Mucosa of descending colon (tissue), 3 donors: ENCODE measurements around the gene LRBA. TPM values are rescaled to one million over a fixed set of nuclear protein-coding genes. Genes with fewer than 3 reads are reported as not detected.

ENCODE experiments used
- ATAC-seq: fragments of 200-7000 bp; cut with Tn5 transposase; one replicate; pipeline ENCODE4 v1.9.1; 2020; ENCODE audit warnings: mild to moderate bottlenecking, moderate library complexity
- DNase-seq, 3 donors: peaks; one replicate each; pipeline ENCODE4 v3.0.0-alpha.2; 2020
- H3K36me3 ChIP-seq: fragments of 200-600 bp; one replicate; pipeline ENCODE4 v1.8.0; 2021; ENCODE audit warnings: low read depth, mild to moderate bottlenecking
- H3K4me1 ChIP-seq: fragments of 200-600 bp; one replicate; pipeline ENCODE4 v1.8.0; 2021; ENCODE audit warnings: low read depth, mild to moderate bottlenecking
- H3K4me3 ChIP-seq: fragments of 200-600 bp; one replicate; pipeline ENCODE4 v1.8.0; 2021; ENCODE audit warnings: mild to moderate bottlenecking
- H3K9me3 ChIP-seq: fragments of 200-600 bp; one replicate; pipeline ENCODE4 v1.8.0; 2021; ENCODE audit warnings: mild to moderate bottlenecking
- intact Hi-C, 2 donors: fragments of 100-400 bp; cut with DNase I in 1 of 2; cut with micrococcal nuclease in 1 of 2; formaldehyde crosslinking; loops; one replicate each; pipeline versions ENCODE4 v1.11.0 to v1.11.1; 2022; cut with DNase I, micrococcal nuclease
- total RNA-seq, 3 donors: library from RNA; stranded (reverse); fragmentation: NEBNext Ultra II Directional in 2 of 3; extraction: Animal tissue kit (Norgen Biotek cat#: 25700) in 2 of 3; gene quantifications; one replicate each; pipeline versions ENCODE4 v1.2.1 to v1.2.4, GENCODE V29; 2021 to 2023
- TF ChIP-seq, protein P1 (sequence below): fragments of 200-600 bp; IDR thresholded peaks from one replicate; pipeline ENCODE4 v1.8.0; 2022; ENCODE audit warnings: antibody characterized with exemption, mild to moderate bottlenecking
- donor health status: DM: no; HTN: no; CAD: no; lungs with moderate emphysema.
- donor health status: DM: no; HTN: no; CAD: no.
- donor health status: DM: no; HTN: yes; CAD: no.

LRBA gene
- total RNA-seq, 3 donors from 2014 or later, result 69.8 to 98.4 (median 76.2) TPM

DNA sequence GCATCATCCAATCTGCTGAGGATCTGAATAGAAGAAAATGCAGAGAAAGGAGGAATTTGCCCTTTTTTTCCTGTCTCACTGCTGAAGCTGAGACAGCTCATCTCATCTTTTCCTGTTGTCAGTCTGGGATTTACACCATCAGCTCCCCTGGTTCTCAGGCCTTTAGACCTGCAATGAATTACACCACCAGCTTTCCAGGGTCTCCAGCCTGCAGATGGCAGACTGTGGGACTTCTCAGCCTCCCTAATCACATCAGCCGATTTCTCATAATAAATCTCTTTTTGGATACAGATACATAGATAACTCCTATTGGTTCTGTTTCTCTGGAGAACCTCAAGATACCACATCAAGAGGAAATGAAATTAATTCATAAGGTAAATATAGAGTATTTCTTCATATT lies 567.7 kb downstream of the LRBA start:
- TF ChIP-seq, protein P1, sequence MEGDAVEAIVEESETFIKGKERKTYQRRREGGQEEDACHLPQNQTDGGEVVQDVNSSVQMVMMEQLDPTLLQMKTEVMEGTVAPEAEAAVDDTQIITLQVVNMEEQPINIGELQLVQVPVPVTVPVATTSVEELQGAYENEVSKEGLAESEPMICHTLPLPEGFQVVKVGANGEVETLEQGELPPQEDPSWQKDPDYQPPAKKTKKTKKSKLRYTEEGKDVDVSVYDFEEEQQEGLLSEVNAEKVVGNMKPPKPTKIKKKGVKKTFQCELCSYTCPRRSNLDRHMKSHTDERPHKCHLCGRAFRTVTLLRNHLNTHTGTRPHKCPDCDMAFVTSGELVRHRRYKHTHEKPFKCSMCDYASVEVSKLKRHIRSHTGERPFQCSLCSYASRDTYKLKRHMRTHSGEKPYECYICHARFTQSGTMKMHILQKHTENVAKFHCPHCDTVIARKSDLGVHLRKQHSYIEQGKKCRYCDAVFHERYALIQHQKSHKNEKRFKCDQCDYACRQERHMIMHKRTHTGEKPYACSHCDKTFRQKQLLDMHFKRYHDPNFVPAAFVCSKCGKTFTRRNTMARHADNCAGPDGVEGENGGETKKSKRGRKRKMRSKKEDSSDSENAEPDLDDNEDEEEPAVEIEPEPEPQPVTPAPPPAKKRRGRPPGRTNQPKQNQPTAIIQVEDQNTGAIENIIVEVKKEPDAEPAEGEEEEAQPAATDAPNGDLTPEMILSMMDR, result no peak
- intact Hi-C loops, result no loop called here
- no peak for ATAC-seq
- H3K9me3 ChIP-seq, result no peaks in the 10 kb centered on the region
- no peaks in the 10 kb centered on the region for H3K36me3 ChIP-seq
- H3K4me3 ChIP-seq, result no peak overlapping the region
- no peak for DNase-seq
- no peaks in the 10 kb centered on the region for H3K4me1 ChIP-seq

DNA sequence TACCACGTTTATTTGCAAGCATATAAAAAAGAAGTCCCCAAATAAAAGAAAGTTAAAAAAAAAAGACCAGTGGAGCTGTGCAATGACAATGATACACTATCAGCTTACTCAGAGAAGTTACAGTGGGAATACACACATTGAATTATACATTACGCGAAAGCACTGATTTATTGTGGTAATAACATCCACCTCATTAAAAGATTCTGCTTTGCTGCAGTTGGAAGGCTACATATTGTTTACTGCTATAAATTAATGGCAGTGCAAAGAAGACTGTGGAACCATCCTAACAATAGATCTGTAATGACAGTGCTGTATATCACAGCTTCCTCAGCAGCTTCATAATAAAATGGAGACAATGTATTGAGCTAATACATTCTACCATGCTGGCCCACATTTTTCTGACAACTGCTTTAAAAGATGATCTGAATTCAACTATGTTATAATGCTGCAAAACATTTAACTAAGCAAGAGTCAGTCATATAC lies 575.6 kb downstream of the LRBA start:
- no peak for ATAC-seq
- Histone ChIP-seq H3K4me3 (no peak overlapping the region), H3K4me1 (no peaks in the 10 kb centered on the region), H3K36me3 (no peaks in the 10 kb centered on the region), H3K9me3 (no peaks in the 10 kb centered on the region)
- intact Hi-C loops, result no loop called here
- DNase-seq, result no peak
- TF ChIP-seq, protein P1, result no peak

DNA sequence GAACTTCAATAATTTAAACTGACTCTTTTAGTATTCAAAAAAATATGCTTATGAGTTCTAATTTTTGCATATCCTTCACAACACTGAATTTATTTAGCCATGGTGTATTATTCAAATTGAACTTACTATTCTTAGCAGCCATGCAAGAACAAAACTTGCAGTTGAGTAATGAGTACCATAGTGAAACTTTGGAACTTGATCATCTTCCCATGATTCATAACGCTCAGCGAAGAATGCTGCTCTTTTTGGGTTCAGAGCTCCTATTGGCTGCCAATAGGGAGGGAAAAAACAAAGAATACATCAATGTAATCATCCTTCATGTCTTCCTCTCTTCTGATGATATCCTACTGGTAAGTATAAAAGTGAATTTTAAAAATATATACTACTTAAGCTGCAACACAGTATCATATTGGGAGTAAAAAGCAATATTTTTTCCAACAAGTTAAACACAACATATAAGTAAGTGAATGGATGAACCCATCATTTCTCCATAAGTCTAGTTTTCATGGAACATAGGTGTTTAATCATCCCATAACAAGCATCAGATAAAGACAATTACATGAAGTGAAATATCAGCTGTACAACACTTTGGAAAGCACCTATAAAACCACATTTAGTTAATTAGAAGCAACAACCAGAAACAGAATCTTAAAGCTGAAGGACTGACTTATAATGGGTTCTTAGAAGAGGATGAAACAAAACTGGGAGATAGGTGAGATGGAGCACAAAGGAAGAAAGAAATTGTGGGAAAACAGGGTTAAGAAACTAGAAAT lies 578.3 kb downstream of the LRBA start:
- no peaks in the 10 kb centered on the region for H3K4me1 ChIP-seq
- ATAC-seq (no peak), DNase-seq (no peak)
- TF ChIP-seq, protein P1, result no peak
- H3K4me3 ChIP-seq, result no peak overlapping the region
- no peaks in the 10 kb centered on the region for H3K9me3 ChIP-seq
- H3K36me3 ChIP-seq, result no peaks in the 10 kb centered on the region
- intact Hi-C loops, result no loop called here

DNA sequence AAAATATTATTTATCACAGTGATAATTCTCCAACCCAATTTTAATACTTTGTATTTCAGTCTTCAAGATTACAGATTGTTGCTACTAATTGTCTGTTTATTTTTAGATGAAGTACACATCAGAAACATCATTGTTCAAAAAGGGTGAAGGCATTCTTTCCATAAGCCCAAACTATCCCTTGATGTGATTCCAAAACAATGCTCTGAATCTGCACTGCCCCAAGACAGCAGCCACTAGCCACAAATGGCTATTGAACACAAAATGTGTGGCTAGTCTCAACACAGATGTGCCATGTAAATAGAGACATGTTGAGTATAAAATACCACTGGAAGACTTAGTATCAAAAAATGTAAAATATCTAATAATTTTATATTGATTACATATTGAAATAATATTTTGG lies 583.9 kb downstream of the LRBA start:
- Histone ChIP-seq H3K4me3 (no peak overlapping the region), H3K9me3 (no peaks in the 10 kb centered on the region), H3K36me3 (no peaks in the 10 kb centered on the region), H3K4me1 (no peaks in the 10 kb centered on the region)
- DNase-seq (no peak), ATAC-seq (no peak)
- intact Hi-C loops, result no loop called here
- TF ChIP-seq, protein P1, result no peak

DNA sequence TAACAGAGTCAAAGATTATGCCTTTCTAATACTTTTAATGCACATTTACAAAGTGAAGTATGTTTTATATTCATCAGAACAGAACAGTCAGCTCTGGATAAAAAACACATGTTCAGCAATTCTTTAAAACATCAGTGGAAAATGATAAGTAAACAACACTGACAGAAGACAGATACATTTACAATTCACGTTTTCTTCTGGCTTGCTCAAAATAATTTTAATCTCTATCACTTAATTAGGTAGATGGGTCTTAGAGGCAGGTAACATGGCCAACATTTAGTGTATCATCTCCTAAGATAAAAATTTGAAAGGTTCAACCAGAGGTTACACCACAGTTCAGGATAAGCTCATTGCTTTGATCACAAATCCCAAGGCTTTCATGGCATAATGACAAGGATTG lies 589.9 kb downstream of the LRBA start:
- H3K4me3 ChIP-seq, result no peak overlapping the region
- no peak for DNase-seq
- H3K36me3 ChIP-seq, result no peaks in the 10 kb centered on the region
- no peaks in the 10 kb centered on the region for H3K4me1 ChIP-seq
- ATAC-seq, result no peak
- H3K9me3 ChIP-seq, result no peaks in the 10 kb centered on the region
- intact Hi-C loops, result no loop called here
- TF ChIP-seq, protein P1, result no peak
